Stimulated activated naive CD4-positive, alpha-beta T cell (primary cell): Measurements from ENCODE around the gene OTUD5.
"Not testable (repeated sequence)": the region's sequence is repeated elsewhere in the genome, so short reads cannot be mapped to it uniquely, and the experiment has no call there.

Experiments used
- DNase-seq, 6 experiments: peaks; one replicate each; lab custom pipeline; 2025; lab: John Stamatoyannopoulos, UW

OTUD5 gene, protein sequence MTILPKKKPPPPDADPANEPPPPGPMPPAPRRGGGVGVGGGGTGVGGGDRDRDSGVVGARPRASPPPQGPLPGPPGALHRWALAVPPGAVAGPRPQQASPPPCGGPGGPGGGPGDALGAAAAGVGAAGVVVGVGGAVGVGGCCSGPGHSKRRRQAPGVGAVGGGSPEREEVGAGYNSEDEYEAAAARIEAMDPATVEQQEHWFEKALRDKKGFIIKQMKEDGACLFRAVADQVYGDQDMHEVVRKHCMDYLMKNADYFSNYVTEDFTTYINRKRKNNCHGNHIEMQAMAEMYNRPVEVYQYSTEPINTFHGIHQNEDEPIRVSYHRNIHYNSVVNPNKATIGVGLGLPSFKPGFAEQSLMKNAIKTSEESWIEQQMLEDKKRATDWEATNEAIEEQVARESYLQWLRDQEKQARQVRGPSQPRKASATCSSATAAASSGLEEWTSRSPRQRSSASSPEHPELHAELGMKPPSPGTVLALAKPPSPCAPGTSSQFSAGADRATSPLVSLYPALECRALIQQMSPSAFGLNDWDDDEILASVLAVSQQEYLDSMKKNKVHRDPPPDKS

GRCh38 chrX:48957477-48957826 is at the start of gene OTUD5:
OTUD5 (minus strand) TSS chrX:48957607; CDS start chrX:48957570, 37 bp downstream.
- peak; percentile 73 to 94 (median 81) for DNase-seq

DNA sequence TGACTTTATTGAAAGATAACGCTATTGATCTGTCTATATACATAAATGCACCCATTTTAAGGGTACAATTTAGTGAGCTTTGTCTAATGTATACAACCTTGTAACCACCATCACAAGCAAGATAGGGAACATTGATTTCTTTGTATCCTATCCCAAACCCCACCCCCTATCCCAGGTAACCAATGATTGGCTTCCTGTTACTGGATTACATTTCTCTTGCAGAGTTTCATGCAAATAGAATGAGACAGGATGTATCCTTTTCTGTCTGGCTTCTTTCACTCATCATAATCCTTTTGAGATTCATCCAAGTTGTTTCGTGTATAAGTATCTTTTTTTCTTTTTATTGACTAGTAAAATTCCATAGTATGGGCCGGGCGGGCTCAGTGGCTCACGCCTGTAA is 46.3 kb upstream of the OTUD5 start:
- DNase-seq: no peak

DNA sequence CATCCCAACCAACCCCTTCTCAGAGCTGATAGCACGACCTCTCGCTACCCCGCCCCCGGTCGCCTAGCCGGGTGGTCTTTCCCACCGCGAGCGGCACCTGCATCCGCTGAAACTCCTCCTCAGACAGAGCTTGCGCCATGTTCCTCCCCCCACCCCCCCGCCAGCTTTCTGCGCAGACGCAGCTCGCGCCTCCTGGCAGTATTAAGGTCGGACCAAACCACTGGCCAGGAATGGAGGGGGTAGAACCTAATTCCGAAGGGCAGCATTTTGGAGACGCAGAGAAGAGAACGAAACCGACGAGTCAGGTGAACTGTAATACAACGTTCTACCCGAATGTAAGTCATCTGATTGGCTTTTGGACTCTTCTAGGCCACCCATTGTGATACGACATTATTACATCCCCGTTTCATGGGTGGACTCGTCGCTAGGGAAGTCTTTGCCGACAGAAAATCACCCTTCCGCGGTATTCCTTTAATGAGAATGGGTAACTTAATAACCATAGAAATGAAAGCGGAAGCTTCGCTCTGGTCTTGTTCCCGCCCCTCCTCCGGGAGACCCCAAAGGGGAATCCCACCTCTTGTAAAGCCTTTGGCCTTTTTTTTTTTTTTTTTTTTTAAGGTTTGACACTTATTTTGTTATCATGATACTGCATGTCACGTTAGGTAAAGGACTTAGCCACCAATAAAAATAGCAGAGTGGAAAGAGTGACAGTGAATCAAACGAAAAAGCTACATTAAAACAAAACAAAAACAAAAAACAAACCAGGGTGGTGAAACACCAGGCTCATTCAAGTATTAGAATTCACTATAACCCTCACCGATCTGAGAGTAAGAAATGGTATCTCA is 44.9 kb upstream of the OTUD5 start, which contains the start of gene GRIPAP1:
GRIPAP1 (minus strand) TSS at position 174 of the 845 bp plus-strand sequence; CDS start at position 139, 35 bp downstream.
- DNase-seq: peak; percentile 67 to 87 (median 82)

GRCh38 chrX:49001521-49002090 is 44.2 kb upstream of the OTUD5 start:
- peak in 5 of 6 experiments; percentile 36 to 64 (median 46) for DNase-seq

- DNase-seq: no peak
These were observed 43.2 kb upstream of the OTUD5 start for GRCh38 chrX:49000636-49001035.

- DNase-seq: no peak
These were observed 41.6 kb upstream of the OTUD5 start for GRCh38 chrX:48999030-48999429.

GRCh38 chrX:48998391-48998790 is 41.0 kb upstream of the OTUD5 start:
- DNase-seq: no peak

DNA sequence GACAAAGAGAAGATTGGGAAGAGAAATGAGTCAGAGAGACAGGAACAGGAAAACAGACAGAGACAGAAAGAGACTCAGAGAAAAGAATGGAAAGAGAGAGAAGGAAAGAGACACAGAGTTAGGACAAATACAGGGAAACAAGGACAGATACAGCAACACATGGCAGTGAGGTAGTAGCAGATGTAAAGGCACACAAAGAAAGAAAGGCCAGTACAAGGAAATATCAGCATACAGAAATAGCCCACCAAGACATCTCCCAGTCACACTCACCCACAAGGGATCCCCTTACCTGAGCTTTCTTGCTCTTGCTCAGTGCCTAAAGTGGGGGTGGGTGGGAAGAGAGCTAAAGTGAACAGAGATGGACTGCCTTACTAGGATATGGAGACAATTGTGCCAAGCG is 40.5 kb upstream of the OTUD5 start:
- no peak for DNase-seq

DNA sequence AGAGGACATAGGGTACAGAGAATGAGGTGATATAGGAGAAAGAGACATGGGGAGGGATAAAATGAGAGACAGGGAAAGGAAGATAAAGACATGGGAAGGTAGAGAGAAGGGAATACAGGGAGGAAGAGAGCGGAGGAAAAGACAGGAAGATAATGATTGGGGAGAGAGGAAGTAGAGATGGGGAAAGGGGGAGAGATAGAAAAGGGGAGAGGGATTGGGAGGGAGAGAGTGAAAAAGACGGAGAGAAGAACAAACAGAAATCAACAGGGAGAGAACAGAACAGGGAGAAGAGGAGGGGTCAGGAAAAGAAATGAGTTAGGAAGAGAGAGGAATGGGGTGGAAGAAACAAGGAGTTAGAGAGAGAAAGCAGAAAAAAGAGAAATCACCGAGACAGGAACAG is 40.0 kb upstream of the OTUD5 start:
- no peak for DNase-seq

GRCh38 chrX:48996969-48997368 is 39.6 kb upstream of the OTUD5 start:
- DNase-seq: peak in 1 of 6 experiments; percentile 5

DNA sequence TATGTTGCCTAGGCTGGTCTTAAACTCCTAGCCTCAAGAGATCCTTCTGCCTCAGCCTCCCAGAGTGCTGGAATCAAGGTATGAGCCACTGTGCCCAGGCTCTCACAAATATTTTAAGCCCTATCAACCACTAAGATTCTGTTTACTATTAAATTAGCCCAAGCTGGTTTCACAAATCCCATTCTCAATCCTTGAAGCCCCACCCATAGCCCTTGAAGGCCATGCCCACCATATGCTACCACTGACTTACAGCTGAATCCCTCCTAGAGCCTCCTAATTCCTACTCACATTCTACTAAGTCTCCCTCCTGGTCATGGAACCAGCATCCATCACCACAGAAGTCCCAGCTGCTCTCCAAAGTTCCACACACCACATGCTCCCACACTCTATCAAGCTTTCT is 34.9 kb upstream of the OTUD5 start:
- no peak for DNase-seq

DNA sequence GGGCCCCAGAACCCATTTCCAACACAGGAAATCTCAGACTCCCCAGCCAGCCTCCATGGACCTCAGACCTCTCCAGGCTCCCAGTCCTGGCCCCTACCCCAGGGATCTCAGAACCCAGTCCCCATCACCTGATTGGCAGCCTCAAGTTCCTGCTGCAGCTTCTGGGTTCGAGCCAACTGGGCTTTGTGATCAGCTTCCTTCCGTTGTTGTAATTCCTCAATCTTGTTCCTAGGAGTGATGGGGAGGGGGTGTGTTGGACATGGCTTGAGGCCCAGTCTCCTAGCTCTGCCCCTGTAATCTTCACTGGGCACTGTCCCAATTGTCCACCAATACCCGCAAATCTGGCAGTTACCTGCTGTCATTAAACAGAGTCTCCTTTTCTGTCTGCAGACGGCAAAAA is 32.1 kb upstream of the OTUD5 start:
- DNase-seq: no peak

DNA sequence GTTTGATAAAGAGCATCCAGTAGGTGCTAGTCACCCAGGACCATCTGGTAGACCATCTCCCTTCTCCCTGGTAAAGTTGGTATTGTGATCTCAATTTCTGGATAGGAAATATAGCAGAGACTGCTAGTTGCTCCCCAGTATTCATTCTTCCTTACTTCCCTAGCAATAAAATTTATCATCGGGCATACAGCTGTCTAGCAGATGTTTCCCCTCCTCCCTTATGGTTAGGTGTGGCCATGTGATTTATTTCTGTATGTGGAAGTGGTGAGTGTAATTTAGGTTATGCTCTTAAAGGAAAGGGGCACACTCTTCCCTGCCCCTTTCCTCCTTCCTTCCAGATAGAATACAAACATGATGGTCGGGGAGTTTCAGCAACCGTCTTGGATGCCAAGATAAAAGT is 26.5 kb upstream of the OTUD5 start:
- no peak for DNase-seq

DNA sequence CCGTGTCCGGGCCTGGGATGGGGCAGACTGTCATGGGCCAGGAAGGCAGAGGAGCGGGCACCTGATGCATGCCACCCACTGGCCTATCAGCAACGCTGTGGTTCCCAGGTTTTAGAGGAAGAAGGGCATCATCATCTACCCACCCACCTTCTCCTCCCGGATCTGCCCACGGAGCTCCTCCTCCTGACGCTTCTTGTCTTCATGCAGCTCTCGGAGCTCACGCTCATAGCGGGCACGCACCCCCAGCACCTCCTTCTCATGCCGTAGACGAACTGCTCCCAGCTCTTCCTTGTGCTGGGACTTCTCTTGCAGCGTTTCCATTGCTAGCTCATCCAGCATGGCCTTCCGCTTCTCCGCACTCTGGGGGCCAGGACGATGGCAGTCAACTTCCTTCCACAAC is 25.7 kb upstream of the OTUD5 start:
- DNase-seq: no peak

DNA sequence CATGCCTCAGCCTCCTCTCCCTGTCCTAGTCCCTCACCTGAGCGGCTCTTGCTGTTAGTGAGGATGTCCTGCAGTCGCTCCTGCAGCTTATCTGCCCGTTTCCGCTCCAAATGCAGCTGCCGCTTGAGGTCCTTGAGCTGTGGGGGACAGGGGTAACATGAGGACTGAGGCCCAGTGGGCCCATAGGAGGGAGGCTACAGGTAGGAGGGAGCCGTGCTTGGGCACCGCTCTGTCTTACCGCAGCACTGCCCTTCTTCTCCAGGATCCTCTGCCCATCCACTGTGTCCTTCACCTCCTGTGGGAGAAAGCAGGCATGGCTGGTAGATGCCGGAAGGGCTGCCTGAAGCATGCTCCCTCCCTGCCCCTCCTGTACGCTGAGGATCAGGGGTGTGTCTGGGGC is 23.8 kb upstream of the OTUD5 start:
- no peak for DNase-seq

DNA sequence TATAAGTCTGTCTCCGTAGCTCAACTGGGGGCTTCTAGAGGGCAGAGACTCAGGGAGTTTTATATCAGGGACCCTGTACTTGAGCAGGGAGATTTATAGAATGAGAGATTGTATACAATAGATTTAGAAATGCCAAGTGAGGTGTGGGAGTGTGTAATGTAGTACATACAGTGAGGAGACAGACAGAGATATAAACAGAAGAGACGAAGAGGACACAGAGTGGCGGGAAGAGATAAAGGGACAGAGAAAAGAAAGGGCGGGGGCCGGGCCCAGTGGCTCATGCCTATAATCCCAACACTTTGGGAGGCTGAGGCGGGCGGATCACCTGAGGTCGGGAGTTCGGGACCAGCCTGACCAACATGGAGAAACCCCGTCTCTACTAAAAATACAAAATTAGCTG is 22.9 kb upstream of the OTUD5 start:
- DNase-seq: not testable (repeated sequence)

DNA sequence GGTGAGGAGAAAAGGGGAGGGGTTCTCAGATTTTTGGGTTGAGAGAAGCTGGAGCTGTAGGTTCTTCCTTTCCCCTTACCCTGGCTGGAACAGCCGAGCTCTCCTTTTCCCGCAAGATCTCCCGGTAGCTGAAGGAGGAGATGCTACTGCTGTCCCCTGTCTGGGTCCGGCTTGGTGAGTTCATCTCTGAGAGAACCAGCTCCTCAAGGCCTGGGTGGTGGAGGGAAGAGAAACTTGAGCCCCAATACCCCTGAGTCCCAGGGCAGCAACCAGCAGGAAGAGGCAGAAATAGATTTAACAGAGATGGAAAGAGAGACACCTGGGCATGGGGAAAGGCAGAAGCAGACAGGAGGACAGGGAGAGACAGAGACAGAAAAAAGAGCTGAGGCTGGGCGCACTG is 20.8 kb upstream of the OTUD5 start:
- no peak for DNase-seq

- DNase-seq: no peak
These were observed 18.7 kb upstream of the OTUD5 start for GRCh38 chrX:48976086-48976485.

GRCh38 chrX:48975541-48975940 is 18.1 kb upstream of the OTUD5 start:
- DNase-seq: no peak

DNA sequence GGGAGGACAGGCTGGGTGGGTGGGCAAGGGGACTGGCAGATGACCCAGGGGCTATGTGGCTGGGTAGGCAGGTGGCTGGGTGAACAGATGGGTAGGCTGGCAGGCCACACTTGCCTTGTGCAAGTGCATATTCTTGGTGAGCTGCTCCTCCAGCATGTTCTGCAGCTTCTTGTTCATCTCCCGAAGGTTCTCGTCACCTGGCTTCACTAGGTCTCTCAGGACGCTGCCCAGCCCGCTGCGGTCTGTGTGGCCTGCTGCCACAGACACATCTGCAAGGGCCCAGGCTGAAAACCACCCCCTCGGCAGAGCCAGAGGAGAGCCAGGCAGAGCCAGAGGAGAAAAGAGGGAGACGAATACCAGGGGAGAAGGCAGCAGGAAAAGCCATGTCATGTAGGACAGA is 17.6 kb upstream of the OTUD5 start:
- no peak for DNase-seq

GRCh38 chrX:48974574-48974973 is 17.2 kb upstream of the OTUD5 start:
- DNase-seq: no peak

GRCh38 chrX:48974033-48974432 is 16.6 kb upstream of the OTUD5 start:
- no peak for DNase-seq
